HFF-Myc (cell line): ENCODE measurements around the gene ABI3BP.

Experiments used
- DNase-seq: peaks from one replicate; pipeline ENCODE4 v3.0.0-alpha.2; 2011; ENCODE audit warnings: low read depth; ENCODE audit errors: extremely low read depth
- H3K4me3 ChIP-seq: replicated peaks from 2 replicates; pipeline ENCODE4 v1.5.1; 2011; ENCODE audit warnings: low read depth, mild to moderate bottlenecking, control low read depth, low read length
- TF ChIP-seq, protein P1 (sequence below): IDR thresholded peaks from 2 replicates; pipeline ENCODE4 v1.5.1; 2012; ENCODE audit warnings: mild to moderate bottlenecking, low read depth, low read length, control low read depth; ENCODE audit errors: missing control alignments

Gene ABI3BP

DNA sequence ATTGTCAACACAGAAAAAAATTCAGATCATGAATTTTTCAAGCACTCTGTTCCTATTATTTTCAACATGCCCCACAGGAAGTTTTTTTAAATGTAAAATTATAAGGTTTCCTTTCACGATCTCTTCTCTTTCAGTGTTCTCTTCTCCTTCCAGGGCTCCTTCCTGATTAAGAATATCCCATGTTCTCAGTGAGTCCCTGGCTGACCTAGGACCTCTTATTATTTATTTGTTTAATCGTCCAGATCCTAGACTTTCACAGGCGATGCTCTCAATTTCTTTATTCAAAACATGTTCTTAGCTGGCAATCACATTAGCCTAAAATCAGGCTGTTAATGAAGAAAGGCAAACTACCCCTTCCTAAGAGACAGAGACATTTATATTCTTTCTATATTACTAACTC is 124.3 kb downstream of the ABI3BP start:
- DNase-seq, result no peak
- TF ChIP-seq, protein P1, sequence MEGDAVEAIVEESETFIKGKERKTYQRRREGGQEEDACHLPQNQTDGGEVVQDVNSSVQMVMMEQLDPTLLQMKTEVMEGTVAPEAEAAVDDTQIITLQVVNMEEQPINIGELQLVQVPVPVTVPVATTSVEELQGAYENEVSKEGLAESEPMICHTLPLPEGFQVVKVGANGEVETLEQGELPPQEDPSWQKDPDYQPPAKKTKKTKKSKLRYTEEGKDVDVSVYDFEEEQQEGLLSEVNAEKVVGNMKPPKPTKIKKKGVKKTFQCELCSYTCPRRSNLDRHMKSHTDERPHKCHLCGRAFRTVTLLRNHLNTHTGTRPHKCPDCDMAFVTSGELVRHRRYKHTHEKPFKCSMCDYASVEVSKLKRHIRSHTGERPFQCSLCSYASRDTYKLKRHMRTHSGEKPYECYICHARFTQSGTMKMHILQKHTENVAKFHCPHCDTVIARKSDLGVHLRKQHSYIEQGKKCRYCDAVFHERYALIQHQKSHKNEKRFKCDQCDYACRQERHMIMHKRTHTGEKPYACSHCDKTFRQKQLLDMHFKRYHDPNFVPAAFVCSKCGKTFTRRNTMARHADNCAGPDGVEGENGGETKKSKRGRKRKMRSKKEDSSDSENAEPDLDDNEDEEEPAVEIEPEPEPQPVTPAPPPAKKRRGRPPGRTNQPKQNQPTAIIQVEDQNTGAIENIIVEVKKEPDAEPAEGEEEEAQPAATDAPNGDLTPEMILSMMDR, result no peak
- no peak overlapping the region for H3K4me3 ChIP-seq

DNA sequence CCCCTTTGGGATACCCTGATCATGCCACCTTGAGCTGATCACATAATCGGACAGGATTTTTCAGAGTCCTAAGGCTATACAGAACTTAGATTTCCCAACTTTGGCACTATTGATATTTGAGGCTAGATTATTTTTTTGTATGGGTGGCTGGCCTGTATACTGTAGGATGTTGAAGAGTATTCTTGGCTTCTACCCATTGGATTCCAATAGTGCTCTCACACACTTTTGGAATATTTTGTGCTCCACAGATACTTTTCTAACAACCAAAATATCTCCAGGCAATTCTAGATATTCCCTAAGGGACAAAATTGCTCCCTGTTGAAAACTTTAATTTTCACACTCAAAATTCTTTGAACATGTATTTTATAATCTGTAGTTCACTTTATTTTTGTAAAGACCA is 125.1 kb downstream of the ABI3BP start:
- H3K4me3 ChIP-seq, result no peak overlapping the region
- TF ChIP-seq, protein P1, result no peak
- DNase-seq, result no peak

DNA sequence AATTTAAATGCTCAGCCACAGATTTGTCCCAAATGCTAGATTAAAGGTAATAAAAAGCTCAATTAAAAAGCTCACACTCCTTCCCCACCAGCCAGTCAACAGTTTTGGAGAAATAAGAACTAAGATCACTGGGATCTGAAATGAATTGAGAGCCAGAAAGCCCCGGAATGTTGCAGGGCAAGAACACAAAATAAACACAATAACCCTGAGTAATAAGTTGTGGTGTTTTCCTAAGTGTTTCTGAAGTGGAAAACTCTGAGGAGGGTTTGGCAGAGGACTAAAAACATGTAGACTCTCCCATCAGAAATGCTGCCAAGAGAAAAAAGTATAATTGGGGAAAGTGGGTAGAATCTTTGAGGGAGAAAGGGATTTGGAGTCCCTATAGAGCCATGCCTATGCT is 127.8 kb downstream of the ABI3BP start:
- DNase-seq, result no peak
- TF ChIP-seq, protein P1, result no peak
- no peak overlapping the region for H3K4me3 ChIP-seq

DNA sequence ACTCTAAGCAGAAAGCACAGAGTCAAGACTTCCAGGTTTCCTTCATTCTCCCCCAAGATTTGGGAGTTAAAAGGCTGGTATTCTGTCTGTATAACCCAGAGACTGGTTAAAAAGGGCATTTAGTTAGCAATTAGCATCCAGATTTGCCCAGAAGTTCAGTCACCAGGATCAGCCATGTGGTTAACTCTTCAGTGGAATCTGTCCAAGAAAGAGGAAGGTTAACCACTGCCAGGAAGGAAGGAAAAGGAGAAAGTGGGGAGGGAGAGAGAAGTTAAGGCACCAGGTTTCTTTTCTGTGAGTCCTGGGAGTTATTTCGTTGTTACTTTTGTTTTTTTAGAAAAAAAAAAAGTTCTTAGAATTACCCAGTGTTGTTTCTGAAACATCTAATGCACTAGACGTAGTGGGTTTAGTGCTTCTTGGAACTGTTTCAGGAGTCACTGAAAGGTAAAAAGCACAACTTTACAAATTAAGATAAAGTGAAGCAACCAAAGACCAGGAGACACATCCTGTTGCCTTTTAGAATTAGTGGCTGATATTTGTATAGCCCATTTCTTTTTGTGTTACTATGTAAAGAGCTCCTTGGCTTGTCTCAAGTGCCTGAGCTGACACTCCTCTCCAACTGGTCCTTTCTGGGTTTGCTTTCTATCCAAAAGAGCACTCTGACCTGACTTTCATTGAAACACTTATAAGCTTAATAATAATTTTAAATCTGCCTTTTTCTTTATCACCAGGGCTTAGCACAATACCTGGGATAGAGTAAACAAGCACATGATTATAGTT is 128.6 kb downstream of the ABI3BP start:
- TF ChIP-seq, protein P1, result no peak
- DNase-seq, result no peak
- H3K4me3 ChIP-seq, result no peak overlapping the region

DNA sequence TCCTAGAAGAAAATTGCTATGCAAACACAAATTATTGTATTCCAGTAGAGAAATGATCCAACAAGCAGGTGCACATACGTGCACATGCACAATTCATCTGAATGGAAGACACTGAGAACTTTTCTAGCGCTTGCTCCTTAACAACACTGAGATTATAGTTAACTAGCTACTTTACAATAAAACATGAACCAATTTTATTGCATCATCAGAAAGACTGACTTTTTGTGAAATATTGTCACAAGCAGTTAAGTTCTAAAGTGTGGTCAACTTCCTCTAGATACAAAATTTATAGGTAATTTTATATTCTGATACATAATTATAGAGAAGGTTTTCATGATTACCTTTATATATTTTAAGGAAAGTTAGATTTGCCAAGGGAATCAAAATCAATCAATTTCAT is 135.4 kb downstream of the ABI3BP start:
- TF ChIP-seq, protein P1, result no peak
- H3K4me3 ChIP-seq, result no peak overlapping the region
- no peak for DNase-seq

DNA sequence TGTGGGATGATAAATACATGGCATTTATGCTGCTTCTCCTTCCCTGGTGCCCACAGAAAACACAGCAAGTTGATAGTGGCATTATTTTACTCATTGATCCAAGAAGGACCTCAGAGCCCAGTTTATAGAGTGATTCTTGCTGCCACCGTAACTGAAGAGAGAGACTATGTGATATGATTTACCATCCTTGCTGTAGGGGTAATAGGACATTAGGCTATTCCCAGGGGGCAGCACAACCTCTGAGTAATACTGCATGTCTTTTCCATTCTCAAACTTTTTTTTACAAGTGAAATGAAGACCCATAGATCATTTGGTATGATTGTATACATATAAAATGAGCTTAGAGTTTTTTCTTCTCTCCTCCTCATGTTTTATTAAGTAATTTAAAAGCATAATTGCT is 136.4 kb downstream of the ABI3BP start:
- TF ChIP-seq, protein P1, result no peak

DNA sequence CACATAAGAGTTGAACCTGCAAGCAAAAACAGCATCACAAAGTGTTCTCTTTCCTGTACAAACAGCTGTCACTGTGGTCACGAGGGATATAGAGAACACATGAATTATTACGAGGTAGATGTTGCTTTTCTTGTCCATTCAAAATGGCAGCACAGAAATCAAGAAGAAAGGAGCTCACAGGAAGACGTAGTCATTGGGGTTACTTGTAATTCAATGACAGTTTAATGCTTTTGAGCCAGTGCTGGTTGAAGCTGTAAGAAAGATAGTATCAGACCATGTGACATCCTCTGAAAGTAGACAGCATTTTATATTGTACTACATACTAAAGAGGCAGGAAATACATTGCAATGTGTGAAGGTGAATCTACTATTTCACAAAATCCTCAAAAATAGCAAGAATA is 140.4 kb downstream of the ABI3BP start:
- no peak for DNase-seq
- TF ChIP-seq, protein P1, result no peak
- no peak overlapping the region for H3K4me3 ChIP-seq

More for the DNA sequence above, 136.4 kb downstream of the ABI3BP start:
- DNase-seq, result no peak
- no peak overlapping the region for H3K4me3 ChIP-seq
